HG03354 (cell line): ENCODE data around the gene ATP8A1.
A peak's percentile ranks its signal among the peaks of the same experiment; 100 is the strongest.

Experiments
- ATAC-seq: cut with Tn5 transposase; IDR thresholded peaks from one replicate; pipeline ENCODE4 v1.9.1; 2021; ENCODE audit warnings: mild to moderate bottlenecking; ENCODE audit not compliant: unreplicated experiment, poor library complexity, severe bottlenecking

Gene ATP8A1

GRCh38 chr4:42628740-42629139 is 28.2 kb downstream of the ATP8A1 start:
- ATAC-seq: no peak

- peak; percentile 91 for ATAC-seq
Measured at GRCh38 chr4:42627885-42628646, 28.8 kb downstream of the ATP8A1 start.

GRCh38 chr4:42626629-42627146 is 30.2 kb downstream of the ATP8A1 start:
- ATAC-seq: no peak

- ATAC-seq: no peak
Measured at GRCh38 chr4:42625329-42625728, 31.6 kb downstream of the ATP8A1 start.

GRCh38 chr4:42624551-42624950 is 32.4 kb downstream of the ATP8A1 start:
- ATAC-seq: no peak

GRCh38 chr4:42618023-42618422 is 38.9 kb downstream of the ATP8A1 start:
- no peak for ATAC-seq

- ATAC-seq: no peak
Measured at GRCh38 chr4:42617030-42617429, 39.9 kb downstream of the ATP8A1 start.

- ATAC-seq: no peak
Measured at GRCh38 chr4:42616572-42616971, 40.3 kb downstream of the ATP8A1 start.

GRCh38 chr4:42615131-42615763 is 41.7 kb downstream of the ATP8A1 start:
- ATAC-seq: no peak

GRCh38 chr4:42612898-42613297 is 44.0 kb downstream of the ATP8A1 start:
- no peak for ATAC-seq

- no peak for ATAC-seq
Measured at GRCh38 chr4:42610941-42611340, 46.0 kb downstream of the ATP8A1 start.

- no peak for ATAC-seq
Measured at GRCh38 chr4:42609051-42609450, 47.9 kb downstream of the ATP8A1 start.

GRCh38 chr4:42608551-42608950 is 48.4 kb downstream of the ATP8A1 start:
- no peak for ATAC-seq

- ATAC-seq: no peak
Measured at GRCh38 chr4:42607011-42607726, 49.7 kb downstream of the ATP8A1 start.

GRCh38 chr4:42605264-42605663 is 51.6 kb downstream of the ATP8A1 start:
- ATAC-seq: no peak

- ATAC-seq: no peak
Measured at GRCh38 chr4:42603862-42604261, 53.0 kb downstream of the ATP8A1 start.

- peak; percentile 45 for ATAC-seq
Measured at GRCh38 chr4:42600578-42600977, 56.3 kb downstream of the ATP8A1 start.

- peak; percentile 97 for ATAC-seq
Measured at GRCh38 chr4:42596918-42597317, 60.0 kb downstream of the ATP8A1 start.

GRCh38 chr4:42594888-42595287 is 62.0 kb downstream of the ATP8A1 start:
- no peak for ATAC-seq

GRCh38 chr4:42588909-42589308 is 68.0 kb downstream of the ATP8A1 start:
- ATAC-seq: no peak

GRCh38 chr4:42586775-42587174 is 70.1 kb downstream of the ATP8A1 start:
- no peak for ATAC-seq
